OCI-LY3 (cell line): ENCODE measurements around the gene TNK2.
"Not testable (repeated sequence)": the region's sequence is repeated elsewhere in the genome, so short reads cannot be mapped to it uniquely, and the experiment has no call there.

ENCODE experiments used
- CTCF ChIP-seq: fragments of 200-600, 300-600 bp; sonication (generic); IDR thresholded peaks from 2 replicates; pipeline ENCODE4 v1.5.1; 2014; ENCODE audit warnings: antibody characterized with exemption, low read length, low read depth
- EZH2phosphoT487 ChIP-seq: fragments of 200-600 bp; shearing (Covaris generic); IDR thresholded peaks from 2 replicates; pipeline ENCODE4 v1.6.1; 2018; ENCODE audit warnings: antibody characterized with exemption, mixed run types, low read depth

GRCh38 chr3:195954752-195955119 lies 46.4 kb upstream of the TNK2 start:
- not testable (repeated sequence) for TF ChIP-seq CTCF, EZH2phosphoT487
